HL-60 (cell line): ENCODE measurements around the gene CD99L2.

Source experiments
- GABPA ChIP-seq: IDR thresholded peaks from 2 replicates; pipeline ENCODE4 v1.6.1; 2012; ENCODE audit warnings: low read depth
- TF ChIP-seq, protein P1 (sequence below): IDR thresholded peaks from one replicate; pipeline ENCODE4 v1.5.1; 2011; ENCODE audit warnings: low read length, control low read depth, inconsistent platforms; ENCODE audit not compliant: insufficient read depth
- TF ChIP-seq, protein P2 (sequence below): IDR thresholded peaks from 2 replicates; pipeline ENCODE4 v1.6.1; 2012; ENCODE audit warnings: low read depth; ENCODE audit not compliant: insufficient replicate concordance

DNA sequence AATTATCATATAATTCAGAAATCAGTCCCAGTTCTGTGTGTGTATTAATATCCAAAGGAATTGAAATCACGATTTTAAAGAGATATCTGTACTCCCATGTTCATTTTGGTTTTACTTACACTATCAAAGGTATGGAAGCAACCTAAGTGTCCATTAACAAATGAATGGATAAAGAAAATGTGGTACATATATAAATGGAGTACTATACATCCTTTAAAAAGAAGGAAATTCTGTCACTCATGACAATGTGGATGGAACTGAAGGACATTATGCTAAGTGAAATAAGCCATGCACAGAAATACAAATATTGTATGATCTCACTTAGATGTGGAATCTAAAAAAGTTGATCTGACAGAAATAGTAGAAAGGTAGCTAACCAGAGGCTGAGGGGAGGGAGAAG is 63.8 kb downstream of the CD99L2 start:
- TF ChIP-seq, protein P1, sequence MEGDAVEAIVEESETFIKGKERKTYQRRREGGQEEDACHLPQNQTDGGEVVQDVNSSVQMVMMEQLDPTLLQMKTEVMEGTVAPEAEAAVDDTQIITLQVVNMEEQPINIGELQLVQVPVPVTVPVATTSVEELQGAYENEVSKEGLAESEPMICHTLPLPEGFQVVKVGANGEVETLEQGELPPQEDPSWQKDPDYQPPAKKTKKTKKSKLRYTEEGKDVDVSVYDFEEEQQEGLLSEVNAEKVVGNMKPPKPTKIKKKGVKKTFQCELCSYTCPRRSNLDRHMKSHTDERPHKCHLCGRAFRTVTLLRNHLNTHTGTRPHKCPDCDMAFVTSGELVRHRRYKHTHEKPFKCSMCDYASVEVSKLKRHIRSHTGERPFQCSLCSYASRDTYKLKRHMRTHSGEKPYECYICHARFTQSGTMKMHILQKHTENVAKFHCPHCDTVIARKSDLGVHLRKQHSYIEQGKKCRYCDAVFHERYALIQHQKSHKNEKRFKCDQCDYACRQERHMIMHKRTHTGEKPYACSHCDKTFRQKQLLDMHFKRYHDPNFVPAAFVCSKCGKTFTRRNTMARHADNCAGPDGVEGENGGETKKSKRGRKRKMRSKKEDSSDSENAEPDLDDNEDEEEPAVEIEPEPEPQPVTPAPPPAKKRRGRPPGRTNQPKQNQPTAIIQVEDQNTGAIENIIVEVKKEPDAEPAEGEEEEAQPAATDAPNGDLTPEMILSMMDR, result no peak
- TF ChIP-seq GABPA, result no peak
- TF ChIP-seq, protein P2, sequence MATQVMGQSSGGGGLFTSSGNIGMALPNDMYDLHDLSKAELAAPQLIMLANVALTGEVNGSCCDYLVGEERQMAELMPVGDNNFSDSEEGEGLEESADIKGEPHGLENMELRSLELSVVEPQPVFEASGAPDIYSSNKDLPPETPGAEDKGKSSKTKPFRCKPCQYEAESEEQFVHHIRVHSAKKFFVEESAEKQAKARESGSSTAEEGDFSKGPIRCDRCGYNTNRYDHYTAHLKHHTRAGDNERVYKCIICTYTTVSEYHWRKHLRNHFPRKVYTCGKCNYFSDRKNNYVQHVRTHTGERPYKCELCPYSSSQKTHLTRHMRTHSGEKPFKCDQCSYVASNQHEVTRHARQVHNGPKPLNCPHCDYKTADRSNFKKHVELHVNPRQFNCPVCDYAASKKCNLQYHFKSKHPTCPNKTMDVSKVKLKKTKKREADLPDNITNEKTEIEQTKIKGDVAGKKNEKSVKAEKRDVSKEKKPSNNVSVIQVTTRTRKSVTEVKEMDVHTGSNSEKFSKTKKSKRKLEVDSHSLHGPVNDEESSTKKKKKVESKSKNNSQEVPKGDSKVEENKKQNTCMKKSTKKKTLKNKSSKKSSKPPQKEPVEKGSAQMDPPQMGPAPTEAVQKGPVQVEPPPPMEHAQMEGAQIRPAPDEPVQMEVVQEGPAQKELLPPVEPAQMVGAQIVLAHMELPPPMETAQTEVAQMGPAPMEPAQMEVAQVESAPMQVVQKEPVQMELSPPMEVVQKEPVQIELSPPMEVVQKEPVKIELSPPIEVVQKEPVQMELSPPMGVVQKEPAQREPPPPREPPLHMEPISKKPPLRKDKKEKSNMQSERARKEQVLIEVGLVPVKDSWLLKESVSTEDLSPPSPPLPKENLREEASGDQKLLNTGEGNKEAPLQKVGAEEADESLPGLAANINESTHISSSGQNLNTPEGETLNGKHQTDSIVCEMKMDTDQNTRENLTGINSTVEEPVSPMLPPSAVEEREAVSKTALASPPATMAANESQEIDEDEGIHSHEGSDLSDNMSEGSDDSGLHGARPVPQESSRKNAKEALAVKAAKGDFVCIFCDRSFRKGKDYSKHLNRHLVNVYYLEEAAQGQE, result no peak
